Amniotic epithelial cell (primary cell): ENCODE measurements around the gene GAK.

Source experiments
- DNase-seq: peaks from one replicate; pipeline ENCODE4 v3.0.0-alpha.2; 2010; ENCODE audit warnings: low read depth

GAK gene

DNA sequence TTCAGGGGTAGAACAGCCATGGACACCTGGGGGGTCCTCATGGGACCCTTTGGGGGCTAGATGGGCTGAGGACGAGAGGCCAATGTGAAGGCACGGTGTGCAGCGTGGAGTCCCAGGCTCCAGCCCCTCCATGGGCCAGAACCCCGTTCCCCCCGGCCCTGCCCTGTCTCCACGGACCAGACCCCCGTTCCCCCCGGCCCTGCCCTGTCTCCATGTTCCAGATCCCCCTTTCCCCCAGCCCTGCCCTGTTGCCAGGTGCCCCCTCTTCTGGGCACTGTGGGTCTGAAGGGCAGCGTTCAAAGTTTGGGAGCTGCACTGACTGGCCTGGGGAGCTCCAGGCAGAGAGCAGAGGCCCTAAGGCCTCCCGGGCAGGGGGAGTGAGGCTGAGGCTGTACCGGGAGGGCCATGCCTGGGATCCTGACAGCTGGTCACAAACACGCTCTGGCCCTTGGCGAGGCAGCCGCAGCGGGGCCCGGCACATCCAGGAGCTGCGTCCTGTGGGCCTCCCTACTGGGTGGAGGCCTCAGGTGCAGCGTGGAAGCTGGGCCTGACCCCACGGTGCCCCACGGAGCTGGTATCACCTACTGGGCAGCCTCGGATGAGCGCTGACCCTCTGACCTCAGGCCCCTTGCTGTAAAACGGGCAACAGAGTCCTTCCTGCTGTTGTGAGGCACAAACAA is 32.4 kb upstream of the GAK start:
- DNase-seq = no peak

DNA sequence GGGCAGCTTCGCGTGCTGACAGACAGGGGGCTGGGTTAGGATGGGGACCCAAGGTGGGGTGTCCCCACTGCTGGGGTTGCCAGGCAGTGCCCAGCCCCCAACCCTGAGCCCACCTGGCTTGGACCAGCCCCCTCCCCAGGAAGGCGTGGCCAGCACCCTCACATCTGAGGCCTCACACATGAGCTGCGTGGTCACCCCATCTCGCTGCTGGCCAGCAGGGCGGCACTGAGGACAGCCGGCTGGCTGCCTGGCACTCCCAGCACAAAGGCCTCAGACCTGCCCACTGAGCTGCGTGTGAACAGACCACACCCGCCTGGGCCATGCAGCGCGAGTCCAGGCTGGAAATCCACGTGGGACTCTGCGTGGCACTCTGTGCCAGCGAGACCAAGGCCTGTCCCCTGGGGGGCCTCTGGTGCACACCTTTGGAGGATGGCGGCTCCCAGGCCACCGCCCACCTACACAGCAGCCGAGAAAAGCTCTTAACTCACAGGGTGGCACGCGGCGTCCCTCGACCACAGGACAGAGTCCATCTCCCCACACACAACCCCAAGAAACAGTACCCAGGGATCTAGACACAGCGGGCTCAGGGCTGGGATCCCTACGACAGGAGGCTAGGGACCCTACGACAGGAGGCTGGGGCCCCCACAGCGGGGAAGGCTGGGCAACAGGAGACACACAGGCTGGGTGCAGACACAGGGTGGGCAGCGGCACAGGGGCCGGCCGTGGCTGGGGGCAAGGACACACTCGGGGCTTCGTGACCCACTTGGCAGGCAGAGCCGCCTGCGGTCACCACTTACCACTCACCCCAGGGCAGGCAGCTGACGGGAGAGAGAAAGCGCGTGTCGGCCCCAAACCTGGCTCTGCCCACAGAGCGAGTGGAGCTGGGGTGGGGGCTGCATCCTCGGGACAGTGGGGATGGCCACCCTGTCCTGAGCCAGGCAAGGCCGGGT is 31.4 kb upstream of the GAK start:
- no peak for DNase-seq

DNA sequence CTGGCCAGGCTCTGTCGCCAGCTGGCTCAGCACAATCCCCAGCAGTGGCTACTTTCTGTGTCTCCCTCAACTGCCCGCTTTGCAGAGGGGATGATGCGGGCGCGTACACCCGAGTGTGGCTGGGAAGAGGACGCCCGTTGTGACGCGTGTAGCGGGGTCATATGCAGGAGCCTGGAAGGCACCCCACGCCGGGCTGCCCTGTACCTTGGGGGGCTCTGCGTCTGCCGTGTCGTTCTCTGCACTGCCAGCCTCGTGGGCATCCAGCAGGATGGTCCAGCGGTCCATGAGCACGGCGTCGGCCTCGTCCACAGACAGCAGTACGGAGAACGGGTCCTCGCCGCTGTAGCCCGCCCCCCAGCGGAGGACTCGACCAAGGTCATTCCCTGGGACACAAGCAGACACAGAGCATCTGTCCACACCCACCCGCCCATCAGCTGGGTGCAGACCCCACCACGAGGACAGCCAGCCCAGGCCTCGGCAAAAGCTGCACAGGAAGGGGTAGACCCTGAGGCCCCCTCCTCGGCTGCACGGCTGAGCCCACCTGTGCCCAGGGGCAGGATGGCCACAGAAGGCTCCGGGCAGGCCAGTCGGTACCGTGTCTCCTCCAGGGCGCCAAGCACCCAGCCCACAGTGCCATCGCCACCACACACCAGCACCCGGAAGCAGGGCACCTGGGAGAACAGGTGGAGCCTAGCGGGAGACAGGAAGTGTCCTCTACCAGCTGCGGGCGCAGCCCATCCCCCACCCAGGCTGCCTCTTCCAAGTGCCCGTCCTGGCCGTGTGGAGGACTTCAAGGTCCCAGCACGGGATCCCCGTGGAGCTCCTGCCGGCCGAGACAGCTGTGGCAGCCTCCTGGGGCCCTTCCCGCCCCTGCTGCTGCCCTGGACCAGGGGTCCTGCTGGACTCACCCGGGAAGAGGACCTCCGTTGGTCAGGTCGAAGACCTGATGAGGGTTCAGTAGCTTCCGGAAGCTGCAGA is 30.4 kb upstream of the GAK start:
- no peak for DNase-seq

DNA sequence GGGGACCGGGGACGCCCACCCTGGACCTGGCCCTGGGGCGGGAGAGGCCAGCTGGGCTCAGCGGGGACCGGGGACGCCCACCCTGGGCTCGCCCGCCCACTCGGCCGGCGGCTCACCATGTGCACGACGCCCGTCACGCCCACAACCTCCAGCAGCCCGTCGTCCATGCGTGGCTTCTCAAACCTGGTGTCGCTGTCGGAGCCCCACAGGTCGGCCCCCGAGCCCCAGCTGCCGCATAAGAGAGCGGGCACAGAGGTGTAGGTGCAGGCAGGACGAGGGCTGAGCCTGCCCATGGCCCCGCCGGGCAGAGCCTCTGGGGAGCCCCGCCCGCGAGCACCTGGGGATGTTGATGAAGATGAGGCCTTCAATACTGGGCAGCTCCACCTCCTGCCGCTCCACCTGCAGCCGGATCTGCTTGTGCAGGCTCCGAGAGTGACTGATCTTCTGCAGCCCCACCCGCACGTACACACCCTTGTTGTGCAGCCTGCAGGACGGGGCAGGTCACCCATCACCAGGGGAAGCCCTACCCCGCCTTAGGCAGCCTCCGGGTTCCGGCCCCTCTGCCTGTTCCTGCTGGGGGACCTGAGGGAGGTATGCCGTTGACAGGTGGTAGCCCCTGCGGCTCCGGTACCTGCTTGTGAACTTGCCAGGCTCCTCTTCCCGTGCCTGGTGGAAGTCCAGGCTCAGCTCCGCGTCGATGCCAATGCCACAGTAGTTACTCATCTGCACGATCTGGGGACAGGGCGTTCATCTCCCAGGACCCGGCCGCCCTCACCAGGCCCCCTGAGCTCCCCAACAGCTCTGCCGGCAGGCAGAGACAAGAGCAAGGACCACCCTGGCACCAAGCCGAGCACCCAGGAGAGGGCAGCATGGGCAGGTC is 29.5 kb upstream of the GAK start:
- no peak for DNase-seq

DNA sequence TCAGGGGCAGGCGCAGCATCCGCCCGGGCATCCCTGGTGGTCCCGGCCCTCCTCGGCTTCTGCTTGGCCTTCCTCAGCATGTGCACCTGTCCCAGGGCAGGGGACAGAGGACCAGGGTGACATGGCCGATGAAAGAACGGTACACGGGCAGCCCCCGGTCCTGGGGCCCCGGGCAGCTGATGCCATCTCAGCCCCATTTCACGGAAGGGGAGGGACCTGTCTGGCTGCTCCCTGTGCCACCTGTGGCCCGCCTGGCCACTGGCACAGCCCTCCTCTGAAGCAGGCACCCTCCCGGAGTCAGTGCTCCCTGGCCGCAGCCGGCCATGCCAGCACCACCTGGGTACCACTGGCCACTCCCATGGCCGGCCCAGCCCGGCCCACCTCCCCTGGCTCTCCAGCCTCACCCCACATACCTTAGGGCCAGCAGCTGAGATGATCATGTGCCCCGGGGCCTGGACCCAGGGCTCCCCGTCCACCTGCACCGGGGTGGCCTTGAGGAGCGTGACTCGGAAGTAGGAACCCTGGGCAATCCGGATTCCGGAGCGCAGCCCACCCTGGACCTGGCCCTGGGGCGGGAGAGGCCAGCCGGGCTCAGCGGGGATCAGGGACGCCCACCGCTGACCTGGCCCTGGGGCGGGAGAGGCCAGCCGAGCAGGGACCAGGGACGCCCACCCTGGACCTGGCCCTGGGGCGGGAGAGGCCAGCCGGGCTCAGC is 28.7 kb upstream of the GAK start:
- DNase-seq = no peak

DNA sequence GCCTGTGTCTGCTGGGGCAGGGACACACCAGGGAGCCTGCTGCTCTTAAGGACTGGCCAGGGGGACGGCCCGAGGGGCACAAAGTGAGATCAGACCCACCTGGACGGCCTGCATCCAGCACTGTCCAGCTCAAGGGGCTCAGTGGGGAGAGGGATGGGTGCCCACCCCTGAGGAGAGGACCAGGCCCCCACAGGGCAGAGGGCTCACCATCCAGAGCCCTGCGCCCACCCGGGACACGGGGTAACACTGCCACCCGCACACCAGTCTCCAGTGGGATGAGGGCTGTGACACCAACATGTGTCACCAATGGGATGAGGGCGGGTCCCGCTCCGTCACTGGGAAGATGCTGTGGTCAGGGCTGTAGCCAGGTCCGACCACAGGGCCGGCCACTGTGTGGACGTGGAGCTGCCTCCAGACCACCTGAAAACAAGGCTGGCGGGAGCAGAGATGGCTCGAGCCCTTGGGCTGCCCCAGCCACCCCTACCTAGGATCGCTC is 28.1 kb upstream of the GAK start:
- no peak for DNase-seq

DNA sequence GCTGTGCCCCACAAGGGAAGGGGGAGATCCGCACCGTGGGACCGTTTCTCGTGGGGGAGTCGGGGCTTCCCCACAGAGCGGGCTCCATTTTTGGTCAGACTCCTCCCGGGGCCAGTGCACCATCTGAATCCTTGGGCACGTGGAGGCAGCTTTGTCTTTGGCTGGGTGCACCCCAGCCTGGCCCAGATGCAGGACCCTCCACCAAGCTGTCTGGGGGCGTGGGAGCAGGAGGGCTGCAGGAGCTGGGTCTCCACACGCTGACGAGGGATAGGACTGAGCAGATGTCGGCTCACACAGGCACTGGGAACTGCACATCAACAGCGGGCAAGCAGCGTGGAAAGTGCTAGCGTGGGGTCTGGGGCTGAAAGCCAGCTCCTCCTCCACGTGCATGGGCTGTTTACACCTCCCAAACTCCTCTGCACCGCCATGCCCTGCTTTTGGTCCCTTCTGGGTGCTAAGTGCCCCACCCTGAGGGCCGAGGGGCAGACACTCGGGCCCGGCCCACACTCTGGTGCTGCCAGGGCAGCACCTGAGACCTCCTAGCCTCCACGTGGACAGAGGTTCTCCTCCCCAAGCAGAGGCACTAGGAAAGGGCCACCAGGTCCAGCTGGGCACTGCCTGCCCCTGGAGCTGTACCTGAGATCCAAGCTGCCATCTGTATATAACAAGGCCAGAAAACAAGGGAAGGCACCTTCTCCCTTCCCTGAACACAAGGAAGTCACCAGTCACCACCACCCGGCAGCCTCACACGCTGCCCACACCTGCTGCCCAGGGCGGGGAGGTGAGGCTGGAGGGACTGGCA is 27.4 kb upstream of the GAK start:
- no peak for DNase-seq

DNA sequence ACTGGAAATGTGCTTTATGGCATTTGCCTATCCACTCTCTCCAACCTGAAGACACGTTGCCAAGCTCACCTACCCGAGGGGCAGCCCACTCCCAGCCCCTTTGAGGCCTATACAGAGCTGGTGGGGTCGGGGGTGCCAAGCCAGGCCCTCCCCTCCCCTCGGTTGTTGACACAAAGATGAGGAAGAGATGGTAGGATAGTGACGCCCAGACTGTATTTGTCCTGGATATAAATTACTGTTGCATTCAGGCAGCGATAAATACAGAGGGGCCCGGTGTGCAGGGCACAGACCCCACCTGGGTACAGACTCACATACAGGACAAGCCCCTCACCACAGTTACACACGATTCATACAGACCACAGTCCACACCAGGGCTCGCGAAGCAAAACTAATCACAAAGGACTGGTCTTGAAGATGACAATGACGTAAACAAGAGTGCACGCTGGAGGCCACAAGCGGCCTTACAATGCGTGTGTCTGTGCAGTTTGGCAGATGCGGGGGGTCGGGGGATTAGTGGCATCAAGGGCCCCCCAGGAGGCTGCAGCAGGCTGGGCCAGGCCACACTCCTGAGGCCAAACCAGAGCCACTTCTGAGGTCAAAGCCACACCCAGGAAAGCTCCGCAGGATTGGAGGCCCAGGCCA is 26.7 kb upstream of the GAK start:
- DNase-seq = no peak

DNA sequence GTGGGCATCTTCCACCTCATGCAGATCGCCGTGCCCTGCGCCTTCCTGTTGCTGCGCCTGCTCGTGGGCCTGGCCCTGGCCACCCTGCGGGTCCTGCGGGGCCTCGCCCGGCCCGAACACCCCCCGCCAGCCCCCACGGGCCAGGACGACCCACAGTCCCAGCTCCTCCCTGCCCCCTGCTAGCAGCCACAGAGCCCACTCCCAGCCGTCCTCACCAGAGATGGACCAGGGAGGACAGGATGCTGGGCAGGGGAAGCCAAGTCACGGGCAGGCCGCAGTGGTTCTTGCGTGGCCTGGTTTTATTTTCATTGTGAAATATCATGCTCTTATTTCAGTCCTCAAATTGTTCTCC is 26.2 kb upstream of the GAK start:
- DNase-seq = no peak

DNA sequence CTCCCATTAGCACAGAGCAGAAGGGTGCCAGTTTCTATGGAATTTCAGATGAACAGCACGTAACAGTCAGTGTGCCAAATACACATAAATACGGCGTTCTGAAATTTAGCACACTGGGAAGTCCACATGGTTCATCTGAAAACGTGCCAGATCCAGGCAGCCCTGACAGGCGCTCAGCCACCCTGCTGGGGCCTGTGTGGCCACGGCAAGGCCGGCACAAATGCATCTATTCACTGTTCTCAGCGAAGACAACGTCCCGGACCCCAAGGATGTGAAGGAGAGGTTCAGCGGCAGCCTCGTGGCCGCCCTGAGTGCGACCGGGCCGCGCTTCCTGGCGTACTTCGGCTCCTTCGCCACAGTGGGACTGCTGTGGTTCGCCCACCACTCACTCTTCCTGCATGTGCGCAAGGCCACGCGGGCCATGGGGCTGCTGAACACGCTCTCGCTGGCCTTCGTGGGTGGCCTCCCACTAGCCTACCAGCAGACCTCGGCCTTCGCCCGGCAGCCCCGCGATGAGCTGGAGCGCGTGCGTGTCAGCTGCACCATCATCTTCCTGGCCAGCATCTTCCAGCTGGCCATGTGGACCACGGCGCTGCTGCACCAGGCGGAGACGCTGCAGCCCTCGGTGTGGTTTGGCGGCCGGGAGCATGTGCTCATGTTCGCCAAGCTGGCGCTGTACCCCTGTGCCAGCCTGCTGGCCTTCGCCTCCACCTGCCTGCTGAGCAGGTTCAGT is 25.6 kb upstream of the GAK start:
- no peak for DNase-seq

DNA sequence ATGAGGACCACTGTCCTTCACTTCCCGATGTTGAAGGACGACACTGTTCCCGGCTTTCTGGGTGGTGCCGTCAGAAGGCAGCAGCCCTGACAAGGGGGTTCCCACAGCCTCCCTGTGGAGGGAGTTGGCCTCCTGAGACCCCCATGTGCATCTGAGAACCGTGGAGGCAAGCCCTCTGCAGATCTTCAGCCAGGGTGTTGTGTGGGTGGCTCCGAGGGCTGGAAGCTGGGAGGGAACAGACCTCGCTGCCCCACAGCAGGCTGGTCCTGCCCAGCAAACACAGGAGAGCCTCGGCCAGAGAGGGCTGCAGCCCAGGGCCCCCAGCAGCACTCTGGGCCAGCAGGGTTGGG is 25.1 kb upstream of the GAK start:
- no peak for DNase-seq

DNA sequence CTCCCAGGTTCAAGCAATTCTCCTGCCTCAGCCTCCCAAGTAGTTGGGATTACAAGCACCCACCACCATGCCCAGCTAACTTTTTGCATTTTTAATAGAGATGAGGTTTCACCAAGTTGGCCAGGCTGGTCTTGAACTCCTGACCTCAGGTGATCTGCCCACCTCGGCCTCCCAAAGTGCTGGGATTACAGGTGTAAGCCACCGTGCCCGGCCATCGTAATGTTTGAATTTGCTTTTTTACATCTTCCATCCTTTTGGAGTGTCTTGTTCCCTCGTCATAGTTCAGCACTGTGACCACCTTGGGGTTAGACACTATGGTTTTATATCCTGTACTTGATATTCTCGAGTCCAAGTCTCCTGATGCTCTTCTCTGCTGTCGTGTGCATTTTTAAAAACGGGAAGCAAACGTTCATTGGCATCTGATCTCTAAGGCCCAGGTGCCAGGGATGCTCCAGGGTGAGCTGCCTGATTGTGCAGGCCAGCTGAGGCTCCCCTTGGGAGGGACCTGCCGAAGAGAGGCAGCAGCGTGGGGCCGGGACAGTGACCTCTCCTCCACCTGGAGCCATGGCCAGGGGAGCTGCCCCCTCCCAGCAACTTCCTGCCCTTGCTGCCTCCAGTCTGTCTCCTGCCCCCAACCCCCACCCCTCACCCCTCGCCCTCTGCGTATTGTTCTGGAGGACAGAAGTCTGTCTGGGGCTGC is 24.6 kb upstream of the GAK start:
- DNase-seq = no peak

DNA sequence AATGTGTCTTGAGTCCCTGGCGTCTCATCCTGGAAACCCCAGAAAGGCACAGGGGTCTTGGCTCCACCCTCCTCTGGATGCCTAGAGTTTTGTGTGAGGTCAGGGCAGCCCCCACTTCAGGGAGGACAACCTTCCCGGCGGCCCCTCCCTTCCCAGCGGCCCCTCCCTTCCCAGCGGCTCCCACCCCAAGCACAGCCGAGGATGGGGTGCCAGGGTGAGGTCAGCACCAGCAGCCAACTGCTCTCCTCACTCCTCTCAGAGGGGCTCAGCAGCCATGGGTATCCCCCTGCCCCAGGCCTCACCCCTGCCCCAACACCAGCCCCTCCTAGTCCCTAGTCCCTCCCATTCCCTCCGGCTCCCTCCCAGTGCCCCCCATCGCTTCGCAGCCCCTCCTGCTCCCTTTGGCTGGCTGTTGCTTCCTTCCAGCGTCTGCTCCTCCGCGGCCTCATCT is 23.8 kb upstream of the GAK start:
- no peak for DNase-seq

DNA sequence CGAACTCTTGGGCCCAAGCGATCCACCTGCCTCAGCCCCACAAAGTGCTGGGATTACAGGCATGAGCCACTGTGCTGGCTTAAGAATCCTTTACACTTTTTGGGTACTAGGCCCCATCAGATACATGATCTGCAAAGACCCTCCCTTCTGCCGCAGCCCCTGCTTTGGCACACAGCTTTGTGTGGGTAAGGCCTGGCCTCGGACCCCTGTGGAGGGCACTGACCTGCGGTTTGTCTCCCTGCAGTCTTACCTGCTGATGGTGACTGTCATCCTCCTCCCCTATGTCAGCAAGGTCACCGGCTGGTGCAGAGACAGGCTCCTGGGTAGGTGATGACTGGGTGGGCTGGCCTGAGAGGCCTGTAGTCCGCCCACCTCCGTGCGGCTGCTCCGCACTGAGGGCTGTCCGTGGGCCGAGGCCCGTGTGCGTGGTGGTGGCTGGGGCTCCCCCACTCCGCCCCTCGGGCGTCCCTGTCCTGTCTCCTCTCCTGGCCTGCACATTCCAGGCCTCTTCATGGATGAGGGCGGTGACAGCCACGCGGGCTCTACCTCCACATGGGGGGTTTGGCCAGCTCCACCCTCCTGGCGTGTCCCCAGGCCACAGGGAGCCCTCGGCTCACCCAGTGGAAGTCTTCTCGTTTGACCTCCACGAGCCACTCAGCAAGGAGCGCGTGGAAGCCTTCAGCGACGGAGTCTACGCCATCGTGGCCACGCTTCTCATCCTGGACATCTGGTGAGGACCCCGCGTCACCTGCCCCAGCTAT is 23.2 kb upstream of the GAK start:
- DNase-seq = no peak

DNA sequence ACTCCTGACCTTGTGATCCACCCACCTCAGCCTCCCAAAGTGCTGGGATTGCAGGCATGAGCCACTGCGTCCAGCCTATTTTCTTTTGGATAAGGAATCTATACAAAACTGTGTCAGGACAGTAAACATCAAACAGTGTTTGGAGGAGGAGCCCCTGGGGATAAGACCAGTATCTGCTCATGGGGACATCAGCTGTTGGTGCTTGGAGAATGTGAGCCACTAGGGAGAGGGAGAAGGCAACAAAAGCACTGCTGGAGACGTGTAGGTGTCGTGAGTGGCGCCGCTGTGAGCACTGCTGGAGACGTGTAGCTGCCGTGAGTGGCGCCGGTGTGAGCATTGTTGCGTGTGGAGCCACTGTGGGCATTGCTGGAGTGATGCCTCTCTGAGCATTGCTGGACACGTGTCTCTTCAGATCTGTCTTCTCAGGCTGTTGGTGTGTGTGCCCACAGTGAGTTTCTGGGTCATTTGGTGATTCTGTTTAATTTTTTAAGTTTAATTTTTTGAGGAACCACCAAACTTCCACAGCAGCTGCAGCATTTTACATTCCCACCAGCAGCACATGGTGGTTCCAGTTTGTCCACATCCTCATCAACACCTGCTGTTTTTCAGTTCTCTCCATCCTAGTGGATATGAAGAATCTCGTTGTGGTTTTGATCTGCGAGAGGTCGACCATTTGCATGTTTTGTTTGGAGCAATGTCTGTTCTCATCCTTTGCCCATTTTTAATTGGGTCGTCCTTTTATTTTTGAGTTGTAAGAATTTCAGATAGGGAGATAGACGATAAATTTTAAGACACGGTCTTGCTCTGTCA is 22.3 kb upstream of the GAK start:
- no peak for DNase-seq

DNA sequence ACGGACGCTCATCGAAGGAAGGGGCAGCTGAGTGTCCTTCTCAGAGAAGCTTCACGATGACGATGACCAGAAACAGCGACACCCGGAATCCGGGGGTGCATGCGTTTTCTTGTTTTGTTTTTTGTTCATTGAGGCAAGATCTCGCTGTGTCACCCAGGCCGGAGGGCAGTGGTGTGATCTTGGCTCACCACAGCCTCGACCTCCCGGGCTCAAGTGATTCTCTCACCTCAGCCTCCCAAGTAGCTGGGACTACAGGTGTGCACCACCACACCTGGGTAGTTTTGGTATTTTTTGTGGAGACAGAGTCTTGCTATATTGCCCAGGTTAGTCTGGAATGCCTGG is 21.4 kb upstream of the GAK start:
- no peak for DNase-seq
